PC-3 (cell line): ENCODE data around the gene NYAP2.

Experiments
- EZH2phosphoT487 ChIP-seq: fragments of 300-600 bp; sonication (generic); IDR thresholded peaks from 2 replicates; pipeline ENCODE4 v1.6.1; 2018; ENCODE audit warnings: mild to moderate bottlenecking, antibody characterized with exemption, low read length, borderline replicate concordance
- TF ChIP-seq, protein P1 (sequence below): fragments of 300-600 bp; sonication (generic); conservative IDR thresholded peaks from 2 replicates; pipeline ENCODE4 v1.5.1; 2017; ENCODE audit warnings: antibody characterized with exemption, low read depth, mild to moderate bottlenecking, low read length

- TF ChIP-seq, protein P1, sequence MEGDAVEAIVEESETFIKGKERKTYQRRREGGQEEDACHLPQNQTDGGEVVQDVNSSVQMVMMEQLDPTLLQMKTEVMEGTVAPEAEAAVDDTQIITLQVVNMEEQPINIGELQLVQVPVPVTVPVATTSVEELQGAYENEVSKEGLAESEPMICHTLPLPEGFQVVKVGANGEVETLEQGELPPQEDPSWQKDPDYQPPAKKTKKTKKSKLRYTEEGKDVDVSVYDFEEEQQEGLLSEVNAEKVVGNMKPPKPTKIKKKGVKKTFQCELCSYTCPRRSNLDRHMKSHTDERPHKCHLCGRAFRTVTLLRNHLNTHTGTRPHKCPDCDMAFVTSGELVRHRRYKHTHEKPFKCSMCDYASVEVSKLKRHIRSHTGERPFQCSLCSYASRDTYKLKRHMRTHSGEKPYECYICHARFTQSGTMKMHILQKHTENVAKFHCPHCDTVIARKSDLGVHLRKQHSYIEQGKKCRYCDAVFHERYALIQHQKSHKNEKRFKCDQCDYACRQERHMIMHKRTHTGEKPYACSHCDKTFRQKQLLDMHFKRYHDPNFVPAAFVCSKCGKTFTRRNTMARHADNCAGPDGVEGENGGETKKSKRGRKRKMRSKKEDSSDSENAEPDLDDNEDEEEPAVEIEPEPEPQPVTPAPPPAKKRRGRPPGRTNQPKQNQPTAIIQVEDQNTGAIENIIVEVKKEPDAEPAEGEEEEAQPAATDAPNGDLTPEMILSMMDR: no peak
- no peak for TF ChIP-seq EZH2phosphoT487
These were observed 132.0 kb downstream of the NYAP2 start for GRCh38 chr2:225531559-225531958.
